Raji (cell line): ENCODE measurements around the gene KCNH8.

Experiments
- POLR2A ChIP-seq: IDR thresholded peaks from 2 replicates; pipeline ENCODE4 v1.6.1; 2011; ENCODE audit warnings: low read depth, low read length, control low read depth; ENCODE audit not compliant: insufficient read depth

KCNH8 gene

DNA sequence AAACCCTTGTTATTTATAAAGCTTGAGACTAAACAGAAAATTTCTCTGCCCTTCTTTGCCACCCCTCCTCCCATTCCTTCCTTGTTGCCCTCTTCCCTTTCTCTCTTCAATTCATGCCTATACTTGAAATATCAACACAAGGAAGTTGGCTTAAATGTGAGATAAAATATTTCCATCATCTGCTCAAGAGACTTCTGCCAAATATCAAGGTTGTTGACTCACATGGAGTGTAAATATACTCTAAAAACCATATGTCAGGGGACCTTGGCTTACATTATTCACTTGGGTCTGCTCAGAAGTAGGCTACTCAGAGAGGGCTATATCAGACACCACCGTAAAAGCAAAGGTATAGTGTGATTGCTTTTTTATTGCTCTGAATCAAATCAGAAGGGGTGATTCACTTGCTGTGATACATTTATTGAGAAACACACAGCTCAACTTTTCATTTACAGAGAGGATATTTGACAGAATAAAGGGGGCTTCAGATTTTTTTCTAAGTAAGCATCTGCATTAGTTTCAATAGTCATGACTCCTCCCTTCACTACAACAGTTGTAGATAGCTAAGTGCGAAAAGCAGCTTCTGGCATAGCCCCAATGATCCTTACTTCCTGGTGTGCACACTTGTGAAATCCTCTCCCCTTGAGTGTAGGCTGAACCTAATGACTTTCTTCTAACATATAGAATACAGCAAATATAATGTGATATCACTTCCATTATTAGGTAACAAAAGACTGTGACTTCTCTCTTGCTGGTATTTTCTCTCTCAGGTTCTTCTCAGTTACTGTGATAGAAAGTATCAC, 399.6 kb downstream of the KCNH8 start:
- no peak for TF ChIP-seq POLR2A

DNA sequence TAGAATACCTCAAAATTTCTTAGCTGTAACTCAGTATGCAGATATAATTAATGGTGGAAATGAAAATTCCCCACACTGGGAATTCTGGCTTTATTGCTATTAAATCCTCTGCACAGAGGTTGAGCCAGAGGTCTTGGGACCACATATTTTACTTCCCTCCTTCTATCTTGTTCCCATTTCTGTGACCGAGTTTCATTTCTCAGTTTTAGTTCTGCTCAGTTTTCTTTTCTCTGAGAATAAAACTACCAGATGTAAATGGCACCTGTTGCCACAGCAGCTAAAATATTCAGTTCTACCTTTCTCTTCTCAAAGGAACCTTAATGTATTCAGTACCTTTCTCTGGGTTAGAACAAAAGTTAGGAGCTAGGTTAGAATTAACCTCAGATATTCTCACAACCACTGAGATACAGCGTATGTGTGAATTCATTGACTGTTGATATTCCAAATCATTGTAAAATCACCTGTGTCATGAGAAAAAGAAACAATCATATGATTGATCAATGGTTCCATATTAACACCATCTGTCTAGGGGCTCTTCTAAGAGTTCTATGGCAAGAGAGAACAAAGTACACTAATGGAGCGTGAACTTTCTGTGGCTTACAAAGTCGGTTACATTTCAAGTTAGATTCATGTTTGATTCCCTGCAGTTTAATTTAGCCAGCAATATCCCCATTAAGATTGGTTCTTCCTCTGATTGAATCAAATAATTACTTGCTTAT, 411.6 kb downstream of the KCNH8 start:
- TF ChIP-seq POLR2A = no peak

DNA sequence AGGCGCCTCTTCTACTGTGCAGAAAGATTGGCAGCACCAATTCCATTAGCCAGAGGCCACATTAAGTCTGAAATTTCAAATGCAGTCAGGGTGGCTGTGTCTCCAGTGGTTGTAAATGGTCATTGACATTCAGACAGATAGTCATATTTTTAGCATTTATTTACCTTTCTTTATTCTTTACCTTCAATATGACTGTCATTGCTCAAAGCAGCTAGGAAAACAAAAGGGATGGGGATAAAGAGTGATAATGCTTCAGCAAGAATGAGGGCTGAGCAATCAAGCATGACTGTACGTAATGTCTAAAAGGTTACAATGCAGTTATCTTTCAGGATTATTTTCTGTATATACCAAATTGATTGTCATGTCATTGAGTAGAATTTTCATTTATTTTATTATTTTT, 425.3 kb downstream of the KCNH8 start:
- TF ChIP-seq POLR2A = no peak

DNA sequence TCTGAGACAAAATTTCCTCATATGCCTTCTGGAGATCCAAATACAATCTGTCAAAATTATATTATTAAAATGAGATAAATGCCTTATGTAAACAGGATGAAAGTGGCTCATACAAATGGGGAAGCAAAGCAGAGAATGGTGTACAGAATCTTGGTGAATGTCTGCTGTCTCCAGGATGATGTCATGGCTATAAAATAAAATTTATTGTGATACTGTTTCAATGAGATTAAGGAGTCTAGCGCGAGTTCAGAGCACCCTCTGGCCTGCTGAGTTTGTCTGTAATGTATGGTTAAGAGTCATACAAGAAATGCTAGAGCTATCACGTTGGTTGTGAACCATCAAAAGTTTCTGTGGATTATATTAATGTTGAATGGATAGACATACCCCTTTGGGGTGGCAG, 426.0 kb downstream of the KCNH8 start:
- TF ChIP-seq POLR2A = no peak

DNA sequence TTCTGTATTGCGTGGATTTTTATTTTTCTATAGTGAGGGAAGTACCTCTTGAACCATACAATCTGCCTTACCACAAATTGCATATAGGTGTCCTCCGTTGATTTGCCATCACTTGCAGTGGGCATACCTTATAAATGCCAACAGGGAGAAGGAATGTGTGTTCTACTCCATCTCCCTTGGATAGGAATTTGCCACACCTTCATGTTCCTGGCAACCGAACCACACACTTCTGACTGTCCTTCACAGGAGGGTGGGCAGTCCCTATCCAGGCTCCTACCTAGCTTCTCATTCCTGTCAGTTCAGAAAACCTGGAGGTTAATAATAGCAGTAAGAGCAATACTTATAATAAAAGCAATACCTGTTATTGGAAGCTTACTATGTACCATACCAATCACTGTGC, 428.0 kb downstream of the KCNH8 start:
- TF ChIP-seq POLR2A = no peak
